Gastroesophageal sphincter (tissue), 4 donors: ENCODE data around the gene CDH11. TPM values are rescaled to one million over a fixed set of nuclear protein-coding genes. Genes with fewer than 3 reads are reported as not detected.

Experiments used
- ATAC-seq: fragments of 150-250 bp; one replicate; pipeline ENCODE4 v1.9.1; 2016; ENCODE audit warnings: mild to moderate bottlenecking, moderate library complexity
- H3K27ac ChIP-seq, 4 donors: fragments of 200-600 bp; sonication (generic) in 3 of 4; 1 replicate in 3 of 4; 2 replicates in 1 of 4; pipeline ENCODE4 v1.5.1; 2016 to 2019
- H3K27me3 ChIP-seq: fragments of 200-600 bp; sonication (generic); one replicate; pipeline ENCODE4 v1.5.1; 2019
- H3K36me3 ChIP-seq, 2 donors: fragments of 200-600 bp; sonication (generic); one replicate each; pipeline ENCODE4 v1.5.1; 2019; ENCODE audit warnings: control low read depth in 1 of 2
- H3K4me1 ChIP-seq, 3 donors: fragments of 200-600 bp; sonication (generic); 1 replicate in 2 of 3; 2 replicates in 1 of 3; pipeline ENCODE4 v1.5.1; 2016 to 2019; ENCODE audit warnings: control low read depth in 2 of 3
- H3K4me3 ChIP-seq, 2 donors: fragments of 200-600 bp; sonication (generic); one replicate each; pipeline ENCODE4 v1.5.1; 2019; ENCODE audit warnings: mild to moderate bottlenecking in 1 of 2, moderate library complexity in 1 of 2
- H3K9me3 ChIP-seq, 3 donors: fragments of 200-600 bp; sonication (generic); one replicate each; pipeline ENCODE4 v1.5.1; 2017 to 2019; ENCODE audit warnings: control low read depth in 2 of 3
- CTCF ChIP-seq, 4 experiments: fragments of 200-600 bp in 2 of 4; fragments of 450-650 bp in 2 of 4; sonication (generic) in 1 of 4; IDR thresholded peaks; one replicate each; pipeline ENCODE4 v1.5.1; 2017 to 2019; ENCODE audit warnings: antibody characterized with exemption in 4 of 4, mild to moderate bottlenecking in 2 of 4, moderate library complexity in 2 of 4
- EP300 ChIP-seq: sonication (generic); formaldehyde crosslinking; IDR thresholded peaks from one replicate; pipeline ENCODE4 v1.6.1; 2017; ENCODE audit warnings: antibody characterized with exemption, mild to moderate bottlenecking
- POLR2A ChIP-seq, 2 donors: fragments of 450-650 bp; IDR thresholded peaks; one replicate each; pipeline ENCODE4 v1.6.1; 2017; ENCODE audit warnings: antibody characterized with exemption in 2 of 2, mild to moderate bottlenecking in 2 of 2, moderate library complexity in 1 of 2
- POLR2AphosphoS5 ChIP-seq: sonication (generic); formaldehyde crosslinking; IDR thresholded peaks from one replicate; pipeline ENCODE4 v1.6.1; 2017; ENCODE audit warnings: antibody characterized with exemption
- WGBS, 2 donors: methylation state at CpG; one replicate each; pipeline ENCODE4 v1.1.5; 2018; ENCODE audit warnings: low coverage in 1 of 2; 5-methylcytosine and 5-hydroxymethylcytosine counted together
- total RNA-seq, 4 donors: library from RNA; depleted of rRNA; stranded (reverse); fragments of >200 nt; gene quantifications; one replicate each; pipeline ENCODE4 v1.1.0, GENCODE V29; 2016

Gene CDH11
- total RNA-seq, 4 donors from 2014 or later, result 37.4 to 78.9 (median 62.8) TPM

- 95 to 100% methylated on average over 2 of the region's 2 CpGs for WGBS, 2 donors
- ATAC-seq, result no peak
- H3K9me3 ChIP-seq, result no peaks in the 10 kb centered on the region
- TF ChIP-seq POLR2A (IDR thresholded peaks at IDR 0.05) (no peak), EP300 (no peak), POLR2AphosphoS5 (no peak), CTCF (IDR thresholded peaks at IDR 0.05) (no peak)
- no peaks in the 10 kb centered on the region for H3K36me3 ChIP-seq
- no peak overlapping the region for H3K27ac ChIP-seq
- no peaks in the 10 kb centered on the region for H3K27me3 ChIP-seq
- no peak overlapping the region for H3K4me3 ChIP-seq
- no peaks in the 10 kb centered on the region for H3K4me1 ChIP-seq
These were observed 26.7 kb downstream of the CDH11 start for GRCh38 chr16:65095090-65095728.

- no peak overlapping the region for H3K4me3 ChIP-seq
- no peaks in the 10 kb centered on the region for H3K9me3 ChIP-seq
- no peak for ATAC-seq
- WGBS, 2 donors, result 44% methylated on average over 1 of the region's 1 CpG; no CpG with 5 or more reads in 1 of the 2 donors
- H3K27ac ChIP-seq, result no peak overlapping the region
- H3K36me3 ChIP-seq, result no peaks in the 10 kb centered on the region
- TF ChIP-seq POLR2A (IDR thresholded peaks at IDR 0.05) (no peak), POLR2AphosphoS5 (no peak), CTCF (IDR thresholded peaks at IDR 0.05) (no peak)
- H3K27me3 ChIP-seq, result no peaks in the 10 kb centered on the region
- no peaks in the 10 kb centered on the region for H3K4me1 ChIP-seq
These were observed 27.9 kb downstream of the CDH11 start for GRCh38 chr16:65094009-65094408.

GRCh38 chr16:65083164-65083857, 38.6 kb downstream of the CDH11 start:
- ATAC-seq, result no peak
- no peaks in the 10 kb centered on the region for H3K9me3 ChIP-seq
- TF ChIP-seq POLR2AphosphoS5, result no peak
- no peak for TF ChIP-seq POLR2A (IDR thresholded peaks at IDR 0.05)
- no peak for TF ChIP-seq EP300
- no peak for TF ChIP-seq CTCF (IDR thresholded peaks at IDR 0.05)
- WGBS, 2 donors, result 48 to 75% methylated on average over 2 of the region's 2 CpGs
- H3K27ac ChIP-seq, result no peak overlapping the region
- H3K4me3 ChIP-seq, result no peak overlapping the region
- no peaks in the 10 kb centered on the region for H3K36me3 ChIP-seq
- peaks cover 0 to 5% (median 0%) of the 10 kb centered on the region in 3 donors for H3K4me1 ChIP-seq
- H3K27me3 ChIP-seq, result no peaks in the 10 kb centered on the region

GRCh38 chr16:65079549-65079948, 42.3 kb downstream of the CDH11 start:
- peaks cover 0 to 5% (median 0%) of the 10 kb centered on the region in 3 donors for H3K4me1 ChIP-seq
- no peak overlapping the region for H3K27ac ChIP-seq
- WGBS, 2 donors, result 78 to 83% methylated on average over 2 of the region's 2 CpGs
- H3K9me3 ChIP-seq, result no peaks in the 10 kb centered on the region
- H3K27me3 ChIP-seq, result no peaks in the 10 kb centered on the region
- TF ChIP-seq POLR2AphosphoS5 (no peak), POLR2A (IDR thresholded peaks at IDR 0.05) (no peak), CTCF (IDR thresholded peaks at IDR 0.05) (no peak), EP300 (no peak)
- no peak for ATAC-seq
- H3K4me3 ChIP-seq, result no peak overlapping the region
- H3K36me3 ChIP-seq, result no peaks in the 10 kb centered on the region

- Histone ChIP-seq H3K9me3 (no peaks in the 10 kb centered on the region), H3K4me3 (no peak overlapping the region), H3K4me1 (peaks cover 0 to 12% (median 2%) of the 10 kb centered on the region in 3 donors), H3K27me3 (no peaks in the 10 kb centered on the region), H3K27ac (no peak overlapping the region), H3K36me3 (no peaks in the 10 kb centered on the region)
- TF ChIP-seq POLR2A (IDR thresholded peaks at IDR 0.05), result no peak
- no peak for TF ChIP-seq EP300
- no peak for TF ChIP-seq CTCF (IDR thresholded peaks at IDR 0.05)
- no peak for TF ChIP-seq POLR2AphosphoS5
- ATAC-seq, result no peak
- WGBS, 2 donors, result 100% methylated on average over 1 of the region's 1 CpG; no CpG with 5 or more reads in 1 of the 2 donors
These were observed 44.7 kb downstream of the CDH11 start for GRCh38 chr16:65077181-65077580.
